Measurements from ENCODE around the gene GNPDA1. TPM values are rescaled to one million over a fixed set of nuclear protein-coding genes. Genes with fewer than 3 reads are reported as not detected.

GNPDA1 gene
- total and polyA plus RNA-seq, 10 of the 15 experiments (the other 5 are each of a cell fraction or from before 2014, with no cell fraction given) = 1.0 to 11.9 (median 3.9) TPM

- H3K9ac ChIP-seq (ENCODE audit: control insufficient read depth, insufficient read depth, low read length) = no peak overlapping the region
- H3K27ac ChIP-seq (ENCODE audit: control insufficient read depth, insufficient read depth) = no peak overlapping the region
- ChIA-PET POLR2A (interaction anchor here (1.2 kb wide), 1 partner anchor 18 kb away, joined by 3 read pairs; the partner anchor contains the start of gene GNPDA1), RAD21 (ENCODE audit: unreplicated experiment) (interaction anchor here (1.2 kb wide), 1 partner anchor 149 kb away, joined by 4 read pairs; no protein-coding TSS in a partner anchor), SMC1A (ENCODE audit: uncharacterized antibody, unreplicated experiment) (interaction anchor here (0.6 to 1.5 kb wide), 3 partner anchors 28 to 149 kb away, joined by 4 to 6 read pairs (median 6); no protein-coding TSS in a partner anchor), CTCF (interaction anchor here (1.5 to 9.5 kb wide), 2 partner anchors 21 to 151 kb away, joined by 11 to 110 read pairs; no protein-coding TSS in a partner anchor)
- H2AFZ ChIP-seq (ENCODE audit: control insufficient read depth, low read depth, low read length) = no peak overlapping the region
- intact Hi-C loops (cut with micrococcal nuclease; ENCODE audit: unreplicated experiment) = no loop called here
- no peaks in the 10 kb centered on the region for H3K9me3 ChIP-seq (replicated peaks; ENCODE audit: control insufficient read depth, insufficient read depth, low read length)
- ATAC-seq (no peak), FAIRE-seq (no peak), DNase-seq (ENCODE audit: low read depth, low spot score) (no peak)
- no peaks in the 10 kb centered on the region for H4K20me1 ChIP-seq (ENCODE audit: control insufficient read depth, insufficient read depth)
- no peak overlapping the region for H3K4me3 ChIP-seq
- H3K36me3 ChIP-seq (ENCODE audit: control insufficient read depth in 2 of 2, insufficient read depth in 2 of 2, low read length in 1 of 2) = peaks cover 0 to 3% of the 10 kb centered on the region in 2 experiments; a peak in 1 of 4 replicates
- no peak overlapping the region for H3K4me2 ChIP-seq (ENCODE audit: control insufficient read depth, insufficient read depth)
- TF ChIP-seq IRF3 (IDR thresholded peaks at IDR 0.05) (no peak), ZNF622 (IDR thresholded peaks at IDR 0.05) (no peak), ZBED1 (IDR thresholded peaks at IDR 0.05; ENCODE audit: borderline replicate concordance) (no peak), ZNF274 (IDR thresholded peaks at IDR 0.05; ENCODE audit: insufficient read depth, insufficient read length) (no peak), SPI1 (IDR thresholded peaks at IDR 0.05; ENCODE audit: borderline replicate concordance, insufficient read depth, low read depth, low read length) (no peak), ATF7 (IDR thresholded peaks at IDR 0.05; ENCODE audit: low read depth) (no peak), POU2F2 (IDR thresholded peaks at IDR 0.05; ENCODE audit: borderline replicate concordance, low read depth, low read length) (no peak), GABPA (IDR thresholded peaks at IDR 0.05; ENCODE audit: low read depth) (no peak), BCL3 (IDR thresholded peaks at IDR 0.05; ENCODE audit: borderline replicate concordance, insufficient read depth, low read depth, low read length, poor library complexity, severe bottlenecking) (no peak), ZBTB40 (IDR thresholded peaks at IDR 0.05; ENCODE audit: borderline replicate concordance) (no peak), LARP7 (IDR thresholded peaks at IDR 0.05) (no peak), ZNF217 (IDR thresholded peaks at IDR 0.05) (no peak), GATAD2B (conservative IDR thresholded peaks at IDR 0.05; ENCODE audit: low read depth) (no peak)
- H3K27me3 ChIP-seq (replicated peaks in 1 of 2; ENCODE audit: control insufficient read depth in 2 of 2, insufficient read depth in 2 of 2, low read length in 1 of 2) = no peaks in the 10 kb centered on the region
- H3K4me1 ChIP-seq (ENCODE audit: control insufficient read depth, insufficient read depth, low read length) = no peaks in the 10 kb centered on the region
- no peaks in the 10 kb centered on the region for H3K79me2 ChIP-seq (ENCODE audit: control insufficient read depth, insufficient read depth, low read length)
- WGBS (ENCODE audit: insufficient coverage, insufficient replicate concordance, low lambda C conversion rate, missing lambda C conversion rate) = 55% methylated on average over 4 of the region's 4 CpGs
- in situ Hi-C loops (cut with MboI) = loop anchor here (5.0 kb wide), 1 partner anchor 148 kb away; no protein-coding TSS in a partner anchor
- BruUV-seq (replicated peaks) = TSS peak; percentile 27
These were observed 18.2 kb downstream of the GNPDA1 start for GRCh38 chr5:141994511-141995136.

All from GM12878 (cell line).